Stimulated activated naive B cell treated with anti-CD40 and anti-IgM and Interleukin-4, amounts not matched to agents 10 μg/mL and 1 μg/mL and 100 μg/mL, for 72 hours (primary cell): ENCODE data around the gene GRID2.
"Not testable (repeated sequence)": the region's sequence is repeated elsewhere in the genome, so short reads cannot be mapped to it uniquely, and the experiment has no call there.

ENCODE experiments used
- ATAC-seq, 2 donors: fragments of 150-1000 bp; cut with Tn5 transposase; replicated peaks; 2 replicates each; pipeline ENCODE4 v1.10.0; 2021; ENCODE audit warnings: moderate library complexity in 1 of 2
- DNase-seq: peaks from one replicate; pipeline ENCODE4 v3.0.0; 2021
- H3K27ac Mint-ChIP-seq: one replicate; pipeline ENCODE4 v1.8.0; 2022; ENCODE audit warnings: mild to moderate bottlenecking, mixed read lengths
- H3K27me3 Mint-ChIP-seq, 2 donors: one replicate each; pipeline ENCODE4 v1.8.0; 2022; ENCODE audit warnings: mixed read lengths in 2 of 2
- H3K36me3 Mint-ChIP-seq, 2 donors: one replicate each; pipeline ENCODE4 v1.8.0; 2022; ENCODE audit warnings: mixed read lengths in 2 of 2, mild to moderate bottlenecking in 1 of 2
- H3K4me1 Mint-ChIP-seq, 2 donors: one replicate each; pipeline ENCODE4 v1.8.0; 2022; ENCODE audit warnings: mixed read lengths in 2 of 2, mild to moderate bottlenecking in 1 of 2
- H3K4me3 Mint-ChIP-seq, 2 donors: one replicate each; pipeline ENCODE4 v1.8.0; 2022; ENCODE audit warnings: mild to moderate bottlenecking in 2 of 2, mixed read lengths in 2 of 2, moderate library complexity in 1 of 2
- H3K9me3 Mint-ChIP-seq, 2 donors: one replicate each; pipeline ENCODE4 v1.8.0; 2022; ENCODE audit warnings: mixed read lengths in 2 of 2, mild to moderate bottlenecking in 1 of 2

GRID2 gene

GRCh38 chr4:92433272-92433758 is 129.5 kb downstream of the GRID2 start:
- no peaks in the 10 kb centered on the region for H3K27me3 Mint-ChIP-seq
- H3K4me3 Mint-ChIP-seq, result no peak overlapping the region
- H3K27ac Mint-ChIP-seq, result no peak overlapping the region
- DNase-seq (no peak), ATAC-seq (no peak)
- H3K9me3 Mint-ChIP-seq, result peaks cover 9 to 12% of the 10 kb centered on the region in 2 donors
- H3K36me3 Mint-ChIP-seq, result no peaks in the 10 kb centered on the region
- H3K4me1 Mint-ChIP-seq, result no peaks in the 10 kb centered on the region

- not testable (repeated sequence) for DNase-seq, H3K4me3 Mint-ChIP-seq, H3K4me1 Mint-ChIP-seq, H3K27me3 Mint-ChIP-seq, H3K27ac Mint-ChIP-seq, ATAC-seq, H3K36me3 Mint-ChIP-seq
- H3K9me3 Mint-ChIP-seq, result peaks cover 10 to 12% of the 10 kb centered on the region in 2 donors
These were observed 135.0 kb downstream of the GRID2 start for GRCh38 chr4:92438722-92439121.

GRCh38 chr4:92442131-92442530 is 138.4 kb downstream of the GRID2 start:
- ATAC-seq, H3K36me3 Mint-ChIP-seq, H3K27me3 Mint-ChIP-seq, H3K27ac Mint-ChIP-seq, H3K4me1 Mint-ChIP-seq, H3K4me3 Mint-ChIP-seq, DNase-seq: not testable (repeated sequence)
- peaks cover 12 to 16% of the 10 kb centered on the region in 2 donors for H3K9me3 Mint-ChIP-seq

- H3K27ac Mint-ChIP-seq, ATAC-seq, H3K27me3 Mint-ChIP-seq, DNase-seq, H3K4me3 Mint-ChIP-seq, H3K36me3 Mint-ChIP-seq, H3K4me1 Mint-ChIP-seq: not testable (repeated sequence)
- peaks cover 10 to 16% of the 10 kb centered on the region in 2 donors for H3K9me3 Mint-ChIP-seq
These were observed 140.5 kb downstream of the GRID2 start for GRCh38 chr4:92444143-92444843.

- no peaks in the 10 kb centered on the region for H3K36me3 Mint-ChIP-seq
- DNase-seq (no peak), ATAC-seq (no peak)
- no peaks in the 10 kb centered on the region for H3K4me1 Mint-ChIP-seq
- H3K4me3 Mint-ChIP-seq, result no peak overlapping the region
- peaks cover 10 to 16% of the 10 kb centered on the region in 2 donors for H3K9me3 Mint-ChIP-seq
- no peaks in the 10 kb centered on the region for H3K27me3 Mint-ChIP-seq
- no peak overlapping the region for H3K27ac Mint-ChIP-seq
These were observed 141.4 kb downstream of the GRID2 start for GRCh38 chr4:92445127-92445526.

GRCh38 chr4:92447255-92447905 is 143.6 kb downstream of the GRID2 start:
- DNase-seq (no peak), ATAC-seq (no peak)
- no peaks in the 10 kb centered on the region for H3K4me1 Mint-ChIP-seq
- peaks cover 5 to 10% of the 10 kb centered on the region in 2 donors for H3K9me3 Mint-ChIP-seq
- H3K27me3 Mint-ChIP-seq, result no peaks in the 10 kb centered on the region
- no peak overlapping the region for H3K27ac Mint-ChIP-seq
- H3K4me3 Mint-ChIP-seq, result no peak overlapping the region
- no peaks in the 10 kb centered on the region for H3K36me3 Mint-ChIP-seq

GRCh38 chr4:92448176-92448575 is 144.4 kb downstream of the GRID2 start:
- H3K4me3 Mint-ChIP-seq, H3K36me3 Mint-ChIP-seq, ATAC-seq, H3K27me3 Mint-ChIP-seq, DNase-seq, H3K4me1 Mint-ChIP-seq, H3K27ac Mint-ChIP-seq: not testable (repeated sequence)
- H3K9me3 Mint-ChIP-seq, result peaks cover 4 to 13% of the 10 kb centered on the region in 2 donors

- no peak for DNase-seq
- H3K27ac Mint-ChIP-seq, result no peak overlapping the region
- no peak for ATAC-seq
- no peaks in the 10 kb centered on the region for H3K27me3 Mint-ChIP-seq
- H3K4me3 Mint-ChIP-seq, result no peak overlapping the region
- no peaks in the 10 kb centered on the region for H3K4me1 Mint-ChIP-seq
- no peaks in the 10 kb centered on the region for H3K36me3 Mint-ChIP-seq
- peaks cover 0 to 4% of the 10 kb centered on the region in 2 donors for H3K9me3 Mint-ChIP-seq
These were observed 146.9 kb downstream of the GRID2 start for GRCh38 chr4:92450694-92451093.

- Mint-ChIP-seq H3K4me1 (no peaks in the 10 kb centered on the region), H3K27ac (no peak overlapping the region), H3K9me3 (peaks cover 0 to 4% of the 10 kb centered on the region in 2 donors), H3K27me3 (no peaks in the 10 kb centered on the region), H3K4me3 (no peak overlapping the region), H3K36me3 (no peaks in the 10 kb centered on the region)
- no peak for ATAC-seq
- no peak for DNase-seq
These were observed 148.0 kb downstream of the GRID2 start for GRCh38 chr4:92451782-92452181.

- H3K9me3 Mint-ChIP-seq, H3K4me3 Mint-ChIP-seq, ATAC-seq, H3K27me3 Mint-ChIP-seq, H3K36me3 Mint-ChIP-seq, DNase-seq, H3K4me1 Mint-ChIP-seq, H3K27ac Mint-ChIP-seq: not testable (repeated sequence)
These were observed 148.6 kb downstream of the GRID2 start for GRCh38 chr4:92452383-92452782.

- Mint-ChIP-seq H3K9me3 (peaks cover 0 to 4% of the 10 kb centered on the region in 2 donors), H3K36me3 (no peaks in the 10 kb centered on the region), H3K4me3 (no peak overlapping the region), H3K4me1 (no peaks in the 10 kb centered on the region), H3K27ac (no peak overlapping the region), H3K27me3 (no peaks in the 10 kb centered on the region)
- DNase-seq (no peak), ATAC-seq (no peak)
These were observed 151.6 kb downstream of the GRID2 start for GRCh38 chr4:92455329-92455839.

GRCh38 chr4:92455951-92456350 is 152.2 kb downstream of the GRID2 start:
- no peak overlapping the region for H3K27ac Mint-ChIP-seq
- DNase-seq, result no peak
- no peak overlapping the region for H3K4me3 Mint-ChIP-seq
- H3K36me3 Mint-ChIP-seq, result no peaks in the 10 kb centered on the region
- peaks cover 0 to 4% of the 10 kb centered on the region in 2 donors for H3K9me3 Mint-ChIP-seq
- no peaks in the 10 kb centered on the region for H3K4me1 Mint-ChIP-seq
- ATAC-seq, result no peak
- no peaks in the 10 kb centered on the region for H3K27me3 Mint-ChIP-seq

GRCh38 chr4:92461732-92462131 is 158.0 kb downstream of the GRID2 start:
- Mint-ChIP-seq H3K27me3 (no peaks in the 10 kb centered on the region), H3K27ac (no peak overlapping the region), H3K36me3 (no peaks in the 10 kb centered on the region), H3K4me3 (no peak overlapping the region), H3K9me3 (peaks cover 0 to 8% of the 10 kb centered on the region in 2 donors), H3K4me1 (no peaks in the 10 kb centered on the region)
- no peak for DNase-seq
- ATAC-seq, result no peak

GRCh38 chr4:92477298-92477697 is 173.5 kb downstream of the GRID2 start:
- ATAC-seq (no peak), DNase-seq (no peak)
- Mint-ChIP-seq H3K4me3 (no peak overlapping the region), H3K27me3 (no peaks in the 10 kb centered on the region), H3K9me3 (peaks cover 0 to 3% of the 10 kb centered on the region in 2 donors), H3K4me1 (no peaks in the 10 kb centered on the region), H3K27ac (no peak overlapping the region), H3K36me3 (no peaks in the 10 kb centered on the region)

- Mint-ChIP-seq H3K4me3 (no peak overlapping the region), H3K27ac (no peak overlapping the region), H3K27me3 (no peaks in the 10 kb centered on the region), H3K4me1 (no peaks in the 10 kb centered on the region), H3K36me3 (no peaks in the 10 kb centered on the region), H3K9me3 (peaks cover 0 to 1% of the 10 kb centered on the region in 2 donors)
- no peak for DNase-seq
- ATAC-seq, result no peak
These were observed 179.6 kb downstream of the GRID2 start for GRCh38 chr4:92483341-92483740.
